ENCODE measurements around the gene FBXO31. TPM values are rescaled to one million over a fixed set of nuclear protein-coding genes. Genes with fewer than 3 reads are reported as not detected.

The FBXO31 gene
- polyA plus RNA-seq, 1 donor from 2014 or later: 20.6 TPM

GRCh38 chr16:87322833-87323726 lies 60.5 kb downstream of the FBXO31 start:
- Histone ChIP-seq H3K36me3 (ENCODE audit: insufficient read depth, low read length) (no peaks in the 10 kb centered on the region), H3K4me2 (ENCODE audit: low read length) (no peak overlapping the region), H3K9me2 (ENCODE audit: insufficient read depth, low read length) (no peaks in the 10 kb centered on the region), H3F3A (ENCODE audit: insufficient read depth, low read length, poor library complexity, severe bottlenecking) (no peaks in the 10 kb centered on the region), H3K9ac (ENCODE audit: low read length) (no peak overlapping the region), H3K9me3 (ENCODE audit: low read length) (no peaks in the 10 kb centered on the region), H2AFZ (ENCODE audit: low read depth, low read length) (no peak overlapping the region), H3K27ac (ENCODE audit: low read length) (no peak overlapping the region), H3K27me3 (ENCODE audit: insufficient read depth, low read depth, low read length) (no peaks in the 10 kb centered on the region), H3K79me2 (replicated peaks; ENCODE audit: insufficient read depth, low read length) (peaks cover 4% of the 10 kb centered on the region), H4K20me1 (ENCODE audit: insufficient read depth) (no peaks in the 10 kb centered on the region), H3K4me3 (ENCODE audit: low read length) (no peak overlapping the region)
- TF ChIP-seq MXI1 (conservative IDR thresholded peaks at IDR 0.05; ENCODE audit: poor library complexity, severe bottlenecking): no peak
- no peak for TF ChIP-seq EP300 (conservative IDR thresholded peaks at IDR 0.05; ENCODE audit: poor library complexity, severe bottlenecking)
- TF ChIP-seq POLR2AphosphoS5 (IDR thresholded peaks at IDR 0.05): no peak
- no peak for TF ChIP-seq REST (IDR thresholded peaks at IDR 0.05; ENCODE audit: borderline replicate concordance)
- no peak for TF ChIP-seq TAF1 (IDR thresholded peaks at IDR 0.05; ENCODE audit: low read depth)
- no peak for TF ChIP-seq EZH2 (IDR thresholded peaks at IDR 0.05; ENCODE audit: borderline replicate concordance, insufficient read depth, low read length, poor library complexity, severe bottlenecking)
- TF ChIP-seq SMC3 (conservative IDR thresholded peaks at IDR 0.05; ENCODE audit: poor library complexity): no peak
- TF ChIP-seq RAD21 (conservative IDR thresholded peaks at IDR 0.05): no peak
- TF ChIP-seq CTCF (IDR thresholded peaks at IDR 0.05; ENCODE audit: poor library complexity, severe bottlenecking): no peak

GRCh38 chr16:87322360-87322759 lies 61.2 kb downstream of the FBXO31 start:
- H3K4me2 ChIP-seq (ENCODE audit: low read length): no peak overlapping the region
- no peaks in the 10 kb centered on the region for H3K9me2 ChIP-seq (ENCODE audit: insufficient read depth, low read length)
- H3K79me2 ChIP-seq (replicated peaks; ENCODE audit: insufficient read depth, low read length): peaks cover 11% of the 10 kb centered on the region
- no peak overlapping the region for H2AFZ ChIP-seq (ENCODE audit: low read depth, low read length)
- no peaks in the 10 kb centered on the region for H3K27me3 ChIP-seq (ENCODE audit: insufficient read depth, low read depth, low read length)
- H3K9me3 ChIP-seq (ENCODE audit: low read length): no peaks in the 10 kb centered on the region
- TF ChIP-seq SMC3 (conservative IDR thresholded peaks at IDR 0.05; ENCODE audit: poor library complexity): no peak
- TF ChIP-seq POLR2AphosphoS5 (IDR thresholded peaks at IDR 0.05): no peak
- no peak for TF ChIP-seq REST (IDR thresholded peaks at IDR 0.05; ENCODE audit: borderline replicate concordance)
- no peak for TF ChIP-seq CTCF (IDR thresholded peaks at IDR 0.05; ENCODE audit: poor library complexity, severe bottlenecking)
- no peak for TF ChIP-seq MXI1 (conservative IDR thresholded peaks at IDR 0.05; ENCODE audit: poor library complexity, severe bottlenecking)
- TF ChIP-seq RAD21 (conservative IDR thresholded peaks at IDR 0.05): no peak
- no peak overlapping the region for H3K9ac ChIP-seq (ENCODE audit: low read length)
- H3K4me3 ChIP-seq (ENCODE audit: low read length): no peak overlapping the region
- H3F3A ChIP-seq (ENCODE audit: insufficient read depth, low read length, poor library complexity, severe bottlenecking): no peaks in the 10 kb centered on the region
- no peaks in the 10 kb centered on the region for H3K36me3 ChIP-seq (ENCODE audit: insufficient read depth, low read length)
- no peak overlapping the region for H3K27ac ChIP-seq (ENCODE audit: low read length)
- no peaks in the 10 kb centered on the region for H4K20me1 ChIP-seq (ENCODE audit: insufficient read depth)
